ENCODE results near the gene TPD52L2.

GRCh38 chr20:63903796-63904561 lies 38.9 kb downstream of the TPD52L2 start:
- TF ChIP-seq POLR2A (IDR thresholded peaks at IDR 0.05) (no peak), CTCF (IDR thresholded peaks at IDR 0.05) (no peak)
